B cell (primary cell): ENCODE data around the gene KHNYN.

Experiments used
- EZH2 ChIP-seq: IDR thresholded peaks from 2 replicates; pipeline ENCODE4 v1.6.1; 2012; ENCODE audit warnings: borderline replicate concordance, low read depth, mild to moderate bottlenecking, moderate library complexity, low read length; ENCODE audit not compliant: insufficient read depth, poor library complexity, severe bottlenecking
- TF ChIP-seq, protein P1 (sequence below): fragments of 200-600 bp; IDR thresholded peaks from one replicate; pipeline ENCODE4 v1.8.0; 2022; ENCODE audit warnings: antibody characterized with exemption, mild to moderate bottlenecking

DNA sequence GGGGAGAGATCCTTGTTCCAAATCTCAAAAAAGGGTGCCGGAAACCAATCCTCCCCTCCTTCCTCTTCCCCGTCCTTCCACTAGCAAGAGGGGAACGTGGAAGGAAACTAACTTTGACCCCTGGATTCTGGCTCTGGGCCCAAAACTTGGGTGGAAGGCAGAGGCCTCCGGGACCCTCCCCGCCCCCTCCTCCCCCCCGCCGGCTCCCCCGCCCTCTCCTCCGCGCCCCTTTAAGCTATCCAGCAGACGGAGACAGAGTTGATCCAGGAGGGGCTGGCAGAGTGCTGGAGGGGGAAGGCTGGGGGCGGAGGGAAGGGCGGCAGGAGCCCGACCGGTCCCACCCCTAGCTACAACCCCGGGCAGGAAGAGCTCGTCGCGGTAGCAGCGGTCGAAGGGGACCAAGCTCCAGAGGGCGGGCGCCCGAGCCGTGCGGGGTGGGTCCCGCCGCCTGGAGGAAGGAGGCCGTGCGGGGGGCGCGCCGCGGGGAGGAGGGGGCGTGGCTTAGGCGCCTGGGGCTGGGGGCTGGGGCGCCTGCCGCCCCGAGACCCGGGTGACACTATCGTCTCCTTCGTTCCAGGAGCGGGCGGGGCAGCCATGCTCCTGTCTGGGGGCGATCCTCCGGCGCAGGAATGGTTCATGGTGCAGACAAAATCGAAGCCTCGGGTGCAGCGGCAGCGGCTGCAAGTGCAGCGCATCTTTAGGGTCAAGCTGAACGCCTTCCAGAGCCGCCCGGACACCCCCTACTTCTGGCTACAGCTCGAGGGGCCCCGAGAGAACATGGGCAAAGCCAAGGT is 30.9 kb upstream of the KHNYN start, which contains the start of gene NYNRIN:
- TF ChIP-seq EZH2, result no peak
- TF ChIP-seq, protein P1, sequence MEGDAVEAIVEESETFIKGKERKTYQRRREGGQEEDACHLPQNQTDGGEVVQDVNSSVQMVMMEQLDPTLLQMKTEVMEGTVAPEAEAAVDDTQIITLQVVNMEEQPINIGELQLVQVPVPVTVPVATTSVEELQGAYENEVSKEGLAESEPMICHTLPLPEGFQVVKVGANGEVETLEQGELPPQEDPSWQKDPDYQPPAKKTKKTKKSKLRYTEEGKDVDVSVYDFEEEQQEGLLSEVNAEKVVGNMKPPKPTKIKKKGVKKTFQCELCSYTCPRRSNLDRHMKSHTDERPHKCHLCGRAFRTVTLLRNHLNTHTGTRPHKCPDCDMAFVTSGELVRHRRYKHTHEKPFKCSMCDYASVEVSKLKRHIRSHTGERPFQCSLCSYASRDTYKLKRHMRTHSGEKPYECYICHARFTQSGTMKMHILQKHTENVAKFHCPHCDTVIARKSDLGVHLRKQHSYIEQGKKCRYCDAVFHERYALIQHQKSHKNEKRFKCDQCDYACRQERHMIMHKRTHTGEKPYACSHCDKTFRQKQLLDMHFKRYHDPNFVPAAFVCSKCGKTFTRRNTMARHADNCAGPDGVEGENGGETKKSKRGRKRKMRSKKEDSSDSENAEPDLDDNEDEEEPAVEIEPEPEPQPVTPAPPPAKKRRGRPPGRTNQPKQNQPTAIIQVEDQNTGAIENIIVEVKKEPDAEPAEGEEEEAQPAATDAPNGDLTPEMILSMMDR, result no peak
